Activated gamma-delta T cell (primary cell): ENCODE measurements around the gene TSR1.

Experiments used
- DNase-seq: peaks from one replicate; lab custom pipeline; 2025; lab: John Stamatoyannopoulos, UW
- total RNA-seq, 2 donors: gene quantifications; one replicate each; lab custom pipeline; 2026; lab: John Stamatoyannopoulos, UW

The TSR1 gene
- total RNA-seq = 70.9 to 82.8 reads per million in 2 donors

DNA sequence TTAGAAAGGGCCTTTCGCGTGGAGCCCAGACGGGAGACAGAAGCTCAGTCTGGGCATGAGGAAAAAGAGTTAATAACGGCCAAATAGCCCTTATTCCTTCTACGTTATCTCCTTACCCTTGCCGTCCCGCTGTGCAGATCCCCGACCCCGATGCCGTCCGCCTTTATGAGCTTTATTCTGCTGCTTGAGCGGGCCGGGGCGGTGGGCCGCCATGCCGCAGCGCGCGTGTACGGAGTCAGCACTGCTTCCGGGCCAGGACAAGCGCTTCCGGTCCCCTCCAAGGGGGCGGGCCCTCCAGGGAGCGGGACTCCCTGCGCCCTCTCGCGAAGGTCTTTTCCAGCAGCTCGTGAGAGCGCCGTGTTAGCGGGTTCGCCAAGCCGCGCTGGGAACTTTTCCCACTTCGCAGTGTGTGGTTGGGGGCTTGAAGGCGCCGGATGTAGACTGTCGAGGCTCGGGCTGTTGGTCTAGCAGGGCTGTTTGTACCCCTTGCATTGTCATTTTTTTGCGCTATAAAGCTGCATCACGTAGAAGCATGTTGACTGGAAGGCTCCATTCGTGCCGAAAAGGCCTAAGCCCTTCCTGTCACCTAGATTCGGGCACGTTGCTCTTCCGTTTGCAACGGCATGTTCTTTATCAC, at the start of gene TSR1:
Gene TSR1 (minus strand): TSS at position 243 of the 637 bp plus-strand sequence. CDS start 30 bp downstream, at position 213.
- peak; percentile 74 for DNase-seq

DNA sequence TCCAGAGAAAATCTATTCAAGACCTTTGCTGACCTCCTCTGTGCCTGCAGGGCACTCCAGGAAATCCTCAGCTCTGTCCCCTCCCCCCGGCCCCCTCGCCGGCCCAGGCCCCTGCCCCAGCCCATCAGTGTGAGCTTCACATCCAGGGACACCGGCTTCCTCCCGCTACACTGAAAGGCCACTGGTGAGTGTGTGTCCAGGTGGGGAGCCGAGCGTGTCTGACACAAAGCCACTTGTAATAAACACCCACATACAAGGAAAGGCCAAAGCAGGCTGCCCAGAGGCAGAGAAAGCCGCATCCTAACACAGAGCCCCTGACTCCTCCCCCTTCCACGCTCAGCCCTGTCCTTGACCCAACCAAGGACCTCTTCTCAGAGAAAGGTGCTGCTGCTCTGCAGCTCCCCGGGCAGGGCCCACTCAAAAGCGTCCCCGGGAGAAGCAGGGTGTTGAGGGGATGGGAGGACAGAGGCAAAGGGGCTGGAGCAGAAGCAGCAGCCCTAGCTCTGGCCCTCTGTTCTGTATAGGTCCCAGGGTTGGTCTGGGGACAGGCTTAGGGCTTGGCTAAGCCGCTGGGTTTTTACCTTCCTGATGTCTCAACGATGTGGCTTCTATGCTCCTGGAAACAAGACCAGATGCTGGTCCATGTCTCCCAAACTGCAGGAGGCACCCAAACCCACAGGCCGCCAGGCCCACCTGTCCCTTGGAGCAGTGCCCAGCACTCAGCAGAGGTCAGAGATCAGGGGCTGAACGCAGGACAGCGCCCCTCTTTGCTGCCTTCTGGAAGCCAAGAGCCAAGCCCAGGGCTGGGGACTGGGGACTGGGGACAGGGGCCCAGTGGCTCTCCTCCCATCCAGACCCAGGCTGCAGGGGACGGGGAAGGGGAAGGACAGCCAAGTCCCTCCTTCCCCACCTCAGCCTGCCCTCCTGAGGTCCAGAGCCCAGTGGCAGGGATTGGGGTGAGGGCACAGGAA, 49.3 kb upstream of the TSR1 start:
- no peak for DNase-seq

DNA sequence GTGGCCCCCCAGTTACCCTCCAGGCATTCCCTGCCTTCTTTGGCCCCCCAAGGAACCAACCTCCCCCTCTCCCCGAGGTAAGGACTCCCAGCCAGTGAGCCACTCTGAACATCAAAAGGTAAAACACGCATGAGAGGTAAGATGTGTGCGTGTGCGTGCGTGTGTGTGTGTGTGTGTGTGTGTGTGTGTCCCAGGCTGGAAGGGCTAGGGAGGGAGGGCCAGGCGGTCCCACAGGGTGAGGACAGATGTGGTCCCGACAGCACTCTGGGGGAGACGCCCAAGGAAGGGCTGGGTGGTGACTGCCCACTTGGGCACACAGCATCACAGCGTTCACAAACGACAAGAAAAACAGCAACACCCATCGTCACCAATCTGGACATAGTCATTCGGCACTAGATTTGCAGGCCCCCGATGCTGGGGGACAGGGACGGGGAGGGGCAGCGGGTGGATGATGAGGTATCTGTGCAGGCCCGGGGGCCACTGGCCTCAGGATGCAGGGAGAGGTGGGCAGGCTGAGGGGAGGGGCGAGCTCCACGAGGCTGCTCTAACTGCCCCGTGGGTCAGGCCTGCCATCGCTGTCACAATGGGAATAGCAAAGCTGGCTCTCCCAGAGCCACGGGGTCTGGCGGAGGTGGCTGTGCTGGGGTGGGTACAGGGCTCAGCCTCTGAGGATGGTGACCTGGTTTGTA, 48.3 kb upstream of the TSR1 start:
- no peak for DNase-seq

DNA sequence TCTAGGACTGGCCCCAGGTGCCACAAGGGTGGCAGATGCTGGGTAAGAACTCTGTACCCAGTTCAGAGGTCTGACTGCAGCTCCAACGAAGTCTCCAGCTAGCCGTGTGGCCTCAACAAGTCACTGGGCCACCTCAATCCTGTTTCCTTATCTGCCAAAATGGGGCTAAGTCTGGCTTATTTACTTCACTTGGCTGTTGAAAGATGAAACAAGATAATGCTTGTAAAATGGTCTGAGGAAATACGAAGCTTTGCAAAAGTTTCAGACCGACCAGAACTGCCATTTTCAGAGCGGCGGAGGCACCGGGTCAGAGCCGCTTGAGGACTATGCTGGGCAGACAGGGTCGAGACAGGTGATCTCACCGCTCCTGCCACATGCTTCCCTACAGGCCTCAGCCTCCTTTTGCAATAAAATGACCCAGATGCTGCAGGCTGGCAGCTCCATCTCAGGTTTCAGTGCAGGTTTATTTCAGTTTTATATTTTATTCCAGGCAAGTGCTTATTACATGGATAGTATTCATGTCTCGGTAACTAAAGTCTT, 47.4 kb upstream of the TSR1 start:
- no peak for DNase-seq

DNA sequence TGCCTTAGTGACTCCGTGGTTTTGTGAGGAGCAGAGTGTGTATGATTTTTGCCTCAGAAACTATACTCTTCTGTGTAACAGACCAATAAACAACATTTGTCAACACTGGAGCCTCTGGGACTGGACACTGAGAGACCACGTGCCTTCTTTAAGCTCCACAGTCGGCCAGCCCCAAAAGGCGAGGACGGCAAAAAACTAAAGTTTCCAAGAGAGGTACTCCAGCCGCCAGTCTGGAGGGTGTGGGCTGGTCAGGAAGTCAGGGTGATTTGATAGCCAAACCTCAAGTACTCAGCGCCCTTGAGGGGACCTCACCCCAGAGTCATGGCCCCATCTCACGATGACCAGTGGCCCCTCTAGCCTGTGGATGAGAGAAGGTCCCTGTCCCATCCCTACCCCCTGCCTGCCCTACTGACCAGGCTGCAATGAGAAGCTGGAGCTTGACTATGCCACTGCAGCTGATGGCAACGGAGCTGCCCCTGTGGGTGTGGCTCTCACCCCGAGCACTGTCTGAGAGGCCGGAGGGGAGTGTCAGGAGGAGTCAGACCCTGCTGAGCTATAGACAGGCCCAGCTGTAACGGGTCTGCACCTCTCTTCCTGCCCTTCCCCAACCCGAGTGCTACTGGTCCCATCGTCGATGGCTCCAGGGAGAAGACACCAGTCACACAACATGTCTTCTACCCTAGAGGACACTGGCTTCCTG, 44.8 kb upstream of the TSR1 start:
- no peak for DNase-seq

DNA sequence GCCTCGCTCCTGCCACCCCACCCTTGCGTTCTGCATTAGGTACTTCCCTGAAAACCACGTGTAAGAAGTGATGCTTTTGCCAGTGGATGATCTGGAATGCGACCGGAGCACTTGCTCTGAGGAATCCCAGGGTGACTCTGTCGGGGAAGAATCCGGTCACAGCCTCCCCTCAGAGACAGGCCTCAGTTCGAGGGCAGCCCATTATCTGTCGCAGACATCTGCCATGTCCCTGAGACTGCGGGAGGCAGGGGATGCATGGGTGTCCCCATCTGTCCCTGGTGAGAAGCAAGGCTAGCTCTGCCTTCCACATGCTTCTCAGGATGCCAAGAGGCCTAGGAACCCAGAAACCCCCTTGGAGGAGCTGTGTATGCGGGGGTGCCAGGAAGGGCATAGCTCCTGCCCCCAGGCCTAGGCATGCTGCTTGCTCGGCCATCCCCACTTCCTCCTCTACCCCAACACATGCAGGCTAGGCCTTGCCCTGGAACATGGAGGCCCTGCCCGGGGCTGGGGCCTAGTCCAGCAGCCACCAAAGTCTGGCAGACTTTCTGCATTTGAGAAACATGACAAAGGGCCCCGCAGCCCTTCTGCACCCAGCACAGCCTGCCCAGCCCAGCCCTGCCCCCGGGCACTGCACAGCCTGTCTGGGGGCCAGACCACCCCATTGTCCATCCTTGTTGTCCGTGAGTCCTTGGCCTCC, 44.1 kb upstream of the TSR1 start:
- no peak for DNase-seq

DNA sequence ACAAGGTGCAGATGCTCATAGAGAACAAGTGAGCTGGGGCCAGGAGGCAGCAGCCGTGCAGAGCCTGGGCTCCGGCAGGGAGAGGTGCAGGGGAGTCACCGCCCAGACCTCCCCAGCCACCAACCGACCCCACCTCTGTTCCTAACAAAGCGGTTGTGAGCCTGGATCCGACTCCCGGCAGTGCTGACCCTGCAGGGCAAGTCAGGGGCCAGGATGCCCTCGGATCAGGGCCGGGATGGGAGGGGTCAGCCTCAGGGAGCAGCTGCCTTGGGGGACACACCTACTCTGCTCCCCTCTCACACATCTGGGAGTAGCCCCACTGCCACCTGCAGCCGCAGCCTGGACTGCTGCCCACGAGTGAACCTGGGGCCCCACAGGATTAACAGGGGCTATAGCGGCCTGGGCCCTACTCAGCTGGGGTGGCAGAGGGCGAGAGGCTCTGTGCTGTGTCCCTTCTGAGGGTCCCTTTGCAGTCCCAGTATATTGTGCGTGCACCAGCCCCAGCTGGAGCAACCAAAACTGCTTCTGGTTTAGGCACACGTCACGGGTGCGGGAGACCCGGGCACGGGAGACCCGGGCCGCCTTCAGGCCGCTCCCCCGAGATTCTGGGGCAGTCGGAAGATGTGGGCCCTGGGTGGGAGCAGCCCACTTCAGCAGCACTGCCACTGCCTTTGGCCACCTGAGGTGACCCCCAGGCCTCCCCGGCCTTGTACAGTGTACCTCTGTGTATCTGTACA, 43.4 kb upstream of the TSR1 start:
- no peak for DNase-seq

DNA sequence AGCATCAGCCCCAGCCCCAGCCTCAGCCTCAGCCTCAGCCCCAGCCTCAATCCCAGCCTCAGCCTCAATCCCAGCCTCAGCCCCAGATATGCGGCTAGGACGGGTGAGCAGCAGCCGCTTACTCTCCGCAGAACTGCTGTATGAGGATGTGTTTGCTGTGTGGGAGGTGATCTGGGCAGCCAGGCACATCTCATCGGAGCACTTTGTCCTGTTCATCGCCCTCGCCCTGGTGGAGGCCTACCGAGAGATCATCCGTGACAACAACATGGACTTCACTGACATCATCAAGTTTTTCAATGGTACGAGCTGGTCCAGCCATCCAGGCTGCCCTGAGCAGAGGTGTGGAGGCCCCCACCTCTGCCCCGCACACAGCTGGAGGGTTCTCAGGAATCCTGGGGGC, 42.6 kb upstream of the TSR1 start:
- no peak for DNase-seq

DNA sequence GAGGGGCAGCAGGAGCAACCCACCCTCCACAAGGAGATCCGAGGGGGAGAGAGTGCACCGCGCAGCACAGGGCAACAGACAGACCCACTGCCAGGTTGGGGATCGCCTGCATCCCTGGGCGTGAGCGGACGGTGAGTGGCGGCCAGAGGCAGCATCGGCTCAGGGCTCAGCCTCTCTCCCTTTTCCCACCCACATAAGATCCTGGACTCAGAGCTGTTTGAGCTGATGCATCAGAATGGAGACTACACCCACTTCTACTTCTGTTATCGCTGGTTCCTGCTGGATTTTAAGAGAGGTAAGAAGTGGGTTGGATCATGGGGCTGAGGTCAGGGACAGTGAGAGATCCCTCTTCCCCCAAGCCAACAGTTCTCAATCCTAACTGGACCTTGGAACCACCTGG, 41.4 kb upstream of the TSR1 start:
- no peak for DNase-seq

DNA sequence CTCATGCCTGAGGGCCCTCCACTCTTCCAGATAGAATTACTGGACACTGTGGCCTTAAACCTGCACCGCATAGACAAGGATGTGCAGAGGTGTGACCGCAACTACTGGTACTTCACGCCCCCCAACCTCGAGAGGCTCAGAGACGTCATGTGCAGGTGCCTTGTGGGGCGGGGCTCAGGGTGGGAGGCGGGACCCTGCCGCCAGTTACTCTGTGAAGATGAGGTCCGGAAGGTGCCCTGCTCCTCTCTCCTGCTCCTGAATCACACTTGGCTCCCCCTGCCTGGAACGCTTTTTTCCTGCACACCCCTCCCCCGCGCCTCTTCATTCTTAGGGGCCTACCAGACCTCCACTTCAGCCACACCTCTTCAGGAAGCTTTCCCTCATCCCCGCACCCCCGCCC, 39.9 kb upstream of the TSR1 start:
- no peak for DNase-seq

DNA sequence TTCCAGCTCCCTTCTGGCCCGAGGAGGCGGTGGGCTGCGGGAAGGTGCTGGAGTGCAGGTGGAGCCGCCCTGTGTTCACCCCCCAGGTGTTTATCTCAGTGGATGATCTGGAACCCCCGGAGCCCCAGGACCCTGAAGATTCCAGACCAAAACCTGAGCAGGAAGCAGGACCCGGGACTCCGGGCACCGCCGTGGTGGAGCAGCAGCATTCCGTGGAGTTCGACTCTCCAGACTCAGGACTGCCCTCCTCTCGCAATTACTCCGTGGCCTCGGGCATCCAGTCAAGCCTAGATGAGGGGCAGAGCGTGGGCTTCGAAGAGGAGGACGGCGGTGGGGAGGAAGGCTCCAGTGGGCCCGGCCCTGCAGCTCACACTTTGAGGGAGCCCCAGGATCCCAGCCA, 39.1 kb upstream of the TSR1 start:
- DNase-seq = no peak

DNA sequence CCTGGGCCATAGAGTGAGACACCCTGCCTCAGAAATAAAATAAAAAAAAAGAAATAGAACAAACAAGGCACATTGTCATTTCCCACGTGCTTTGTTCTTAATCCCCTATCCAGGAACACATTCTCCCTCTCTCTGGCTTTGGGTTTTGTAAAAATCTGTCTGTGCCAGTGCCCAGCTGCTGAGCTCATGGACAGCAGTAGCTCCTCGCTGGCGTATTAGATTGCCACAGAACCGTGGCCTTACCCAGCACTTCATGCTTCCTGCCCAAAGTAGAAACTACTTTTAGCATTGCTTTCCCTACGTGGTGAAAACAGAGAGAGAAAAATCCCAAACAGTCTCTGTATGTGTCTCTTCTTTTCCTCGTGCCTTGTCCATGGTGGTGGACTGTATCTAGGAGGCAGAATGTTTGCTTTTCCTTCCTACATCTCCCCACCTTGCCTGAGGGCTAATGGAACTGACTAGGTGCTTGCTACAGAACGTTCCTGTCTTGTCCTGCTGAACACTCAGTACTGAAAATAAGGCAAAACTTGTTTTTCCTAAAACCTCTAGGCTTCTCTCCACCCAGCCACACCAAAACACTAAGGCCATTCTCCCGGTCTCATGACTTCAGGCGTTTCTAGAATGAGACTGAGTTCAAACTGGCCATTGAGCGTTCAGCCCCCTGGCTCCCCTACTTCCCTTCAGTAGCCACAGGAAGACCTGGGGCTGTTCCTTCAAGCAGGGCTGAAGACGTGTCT, 38.5 kb upstream of the TSR1 start:
- no peak for DNase-seq

DNA sequence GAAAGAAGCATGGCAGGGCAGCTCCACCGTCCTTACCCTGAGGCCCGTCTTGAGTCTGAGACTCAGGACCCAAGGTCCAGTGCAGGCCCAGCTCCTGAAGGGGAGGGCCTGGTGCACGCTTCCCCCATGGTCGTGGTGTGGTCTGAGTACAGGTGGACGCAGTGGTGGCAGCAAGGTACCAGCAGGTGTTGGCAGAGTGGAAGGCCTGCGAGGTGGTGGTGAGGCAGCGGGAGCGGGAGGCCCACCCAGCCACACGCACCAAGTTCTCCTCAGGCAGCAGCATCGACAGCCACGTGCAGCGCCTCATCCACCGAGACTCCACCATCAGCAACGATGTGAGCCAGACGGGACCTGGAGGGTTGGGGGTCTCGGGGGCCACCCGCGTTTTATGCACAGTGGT, 36.9 kb upstream of the TSR1 start:
- DNase-seq = no peak

DNA sequence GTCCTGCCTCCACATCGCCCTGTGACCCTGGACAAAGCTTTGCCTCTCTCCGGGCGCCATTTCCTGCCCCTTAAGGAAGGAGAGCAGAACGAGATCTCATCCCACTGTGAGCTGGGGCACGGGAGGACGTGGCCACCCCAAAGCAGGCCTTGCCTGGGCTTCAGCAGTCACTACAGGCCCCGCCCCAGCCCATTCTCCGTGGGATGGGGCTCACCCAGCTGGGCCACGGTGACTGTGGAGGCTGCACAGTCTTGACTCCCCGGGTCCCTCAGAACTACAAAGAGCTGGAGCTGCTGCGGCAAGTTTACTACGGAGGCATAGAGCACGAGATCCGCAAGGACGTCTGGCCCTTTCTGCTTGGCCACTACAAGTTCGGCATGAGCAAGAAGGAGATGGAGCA, 36.4 kb upstream of the TSR1 start:
- DNase-seq = no peak

DNA sequence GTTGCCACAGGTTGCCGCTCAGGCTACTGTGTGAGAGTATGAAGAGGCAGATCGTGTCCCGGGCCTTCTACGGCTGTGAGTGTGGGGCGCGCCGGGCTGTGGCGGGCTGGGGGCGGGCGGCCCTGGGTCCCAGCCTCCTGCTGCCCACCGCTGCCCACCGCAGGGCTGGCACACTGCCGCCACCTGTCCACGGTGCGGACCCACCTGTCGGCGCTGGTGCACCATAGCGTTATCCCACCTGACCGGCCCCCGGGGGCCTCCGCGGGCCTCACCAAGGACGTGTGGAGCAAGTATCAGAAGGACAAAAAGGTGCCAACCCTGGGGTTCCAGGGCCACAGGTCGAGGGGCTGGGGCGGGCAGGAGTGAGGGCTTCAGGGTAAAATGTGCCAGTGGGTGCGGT, 35.9 kb upstream of the TSR1 start:
- DNase-seq = no peak

DNA sequence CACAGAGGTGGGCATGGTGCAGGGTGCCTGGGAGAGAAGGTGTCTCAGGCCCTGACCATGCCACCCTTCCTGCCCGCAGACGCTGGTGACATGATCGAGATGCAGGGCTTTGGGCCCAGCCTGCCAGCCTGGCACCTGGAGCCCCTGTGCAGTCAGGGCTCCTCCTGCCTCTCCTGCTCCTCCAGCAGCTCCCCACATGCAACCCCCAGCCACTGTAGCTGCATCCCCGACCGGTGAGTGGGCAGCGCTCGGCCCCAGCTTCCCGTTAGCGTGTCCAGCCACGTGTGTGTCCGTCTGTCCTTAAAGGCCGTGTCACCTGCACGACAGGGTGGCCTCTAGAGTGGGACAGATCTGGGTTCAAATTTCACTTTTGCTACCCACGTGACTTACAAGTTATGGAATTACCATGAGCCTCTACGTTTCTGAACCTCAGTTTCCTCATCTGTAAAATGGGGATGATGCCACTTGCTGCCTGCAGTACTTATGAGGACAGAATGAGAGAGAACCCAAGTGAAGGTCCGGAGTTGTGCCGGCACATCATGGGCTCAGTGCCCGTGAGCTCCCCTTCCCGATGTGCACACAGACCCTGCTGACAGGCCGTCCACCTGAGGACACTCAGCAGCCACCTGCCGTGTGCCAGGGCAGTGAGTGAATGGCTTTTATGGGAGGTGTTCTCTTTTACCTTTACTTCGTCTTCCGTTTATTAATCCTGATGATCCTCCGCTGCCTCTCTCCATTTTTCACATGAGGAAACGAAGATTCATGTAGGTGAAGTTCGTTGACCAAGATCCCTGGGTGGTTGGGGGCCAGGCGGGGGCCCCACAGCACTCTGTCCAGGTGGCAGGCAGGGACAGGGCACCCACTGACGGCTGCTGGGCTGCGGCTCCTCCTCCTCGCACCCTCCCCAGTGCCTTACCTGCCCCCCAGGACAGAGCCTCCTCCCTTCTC, 35.2 kb upstream of the TSR1 start:
- DNase-seq = no peak

DNA sequence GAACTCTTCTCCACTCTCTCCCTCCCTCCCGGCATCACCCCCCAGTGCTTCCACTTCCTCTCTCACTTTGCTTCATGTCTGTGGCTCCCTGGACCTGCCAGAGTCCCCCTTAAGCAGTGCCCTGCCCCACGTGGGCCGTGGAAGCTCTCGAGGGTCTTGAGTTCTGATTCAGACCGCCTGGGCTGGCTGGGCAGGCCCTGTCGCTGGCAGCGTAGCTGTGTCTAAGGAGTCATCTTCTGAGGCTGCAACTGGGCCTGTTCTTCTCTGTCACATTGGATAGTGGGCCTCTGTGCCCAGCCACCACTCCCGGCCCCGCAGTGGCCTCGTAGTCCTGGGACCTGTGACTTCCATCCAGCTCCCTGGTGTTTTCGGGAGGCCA, 33.9 kb upstream of the TSR1 start:
- no peak for DNase-seq

DNA sequence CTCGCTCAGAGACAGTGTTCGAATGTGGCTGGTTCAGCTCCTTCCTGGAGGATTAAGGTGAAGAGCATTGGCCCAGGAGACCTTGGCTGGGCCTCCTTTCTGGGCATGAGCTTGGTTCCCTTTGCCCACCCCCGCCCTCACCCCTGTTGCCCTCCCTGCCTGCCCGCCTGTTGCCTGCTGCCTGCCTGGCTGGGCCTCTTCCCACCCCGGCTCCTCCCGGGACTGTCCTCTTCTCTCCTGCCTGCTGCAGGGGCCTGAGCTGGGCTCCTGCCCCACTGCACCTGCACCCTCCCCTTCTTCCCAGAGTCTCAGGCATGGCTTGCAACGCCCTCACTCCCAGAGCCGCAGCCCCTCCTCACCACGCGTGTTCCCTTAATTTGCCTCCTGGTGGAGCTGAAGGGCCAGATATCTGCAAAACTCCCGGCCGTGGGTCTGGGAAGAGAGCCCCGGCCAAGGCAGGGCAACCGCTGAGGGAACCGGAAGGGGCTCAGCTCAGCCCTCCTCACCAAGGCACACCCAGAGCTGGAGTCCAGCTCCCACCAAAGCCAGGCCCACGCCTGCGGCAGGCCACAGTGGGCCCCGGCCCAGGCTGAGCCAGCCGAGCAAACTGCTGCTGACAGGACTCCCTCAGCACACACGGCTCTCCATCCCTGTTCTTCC, 33.4 kb upstream of the TSR1 start:
- no peak for DNase-seq
